ENCODE data around the gene ANP32B.

The ANP32B gene

DNA sequence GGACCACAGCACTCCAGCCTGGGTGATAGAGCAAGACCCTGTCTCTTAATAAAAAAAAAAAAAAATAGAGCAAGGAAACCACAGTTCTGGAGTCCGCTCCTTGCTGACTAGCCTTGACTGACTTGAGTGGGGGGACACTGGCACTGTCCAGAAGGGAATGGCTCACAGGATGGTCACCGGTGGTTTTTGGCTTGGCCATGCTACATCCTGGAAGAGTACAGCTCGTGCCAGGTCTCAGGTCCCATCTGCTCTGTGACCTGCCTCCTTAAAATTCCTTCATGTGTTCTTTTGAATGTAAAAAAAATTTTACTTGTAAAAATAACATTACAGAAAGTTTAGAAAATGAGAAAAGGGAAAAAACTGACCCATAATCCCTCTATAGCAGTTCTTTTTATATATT is 79.0 kb downstream of the ANP32B start:
- DNase-seq (ENCODE audit: low read depth in 2 of 2) = no peak
- H3K4me3 ChIP-seq (replicated peaks in 1 of 2; ENCODE audit: low read depth in 2 of 2, low read length in 2 of 2) = no peak overlapping the region
- TF ChIP-seq, protein P1, sequence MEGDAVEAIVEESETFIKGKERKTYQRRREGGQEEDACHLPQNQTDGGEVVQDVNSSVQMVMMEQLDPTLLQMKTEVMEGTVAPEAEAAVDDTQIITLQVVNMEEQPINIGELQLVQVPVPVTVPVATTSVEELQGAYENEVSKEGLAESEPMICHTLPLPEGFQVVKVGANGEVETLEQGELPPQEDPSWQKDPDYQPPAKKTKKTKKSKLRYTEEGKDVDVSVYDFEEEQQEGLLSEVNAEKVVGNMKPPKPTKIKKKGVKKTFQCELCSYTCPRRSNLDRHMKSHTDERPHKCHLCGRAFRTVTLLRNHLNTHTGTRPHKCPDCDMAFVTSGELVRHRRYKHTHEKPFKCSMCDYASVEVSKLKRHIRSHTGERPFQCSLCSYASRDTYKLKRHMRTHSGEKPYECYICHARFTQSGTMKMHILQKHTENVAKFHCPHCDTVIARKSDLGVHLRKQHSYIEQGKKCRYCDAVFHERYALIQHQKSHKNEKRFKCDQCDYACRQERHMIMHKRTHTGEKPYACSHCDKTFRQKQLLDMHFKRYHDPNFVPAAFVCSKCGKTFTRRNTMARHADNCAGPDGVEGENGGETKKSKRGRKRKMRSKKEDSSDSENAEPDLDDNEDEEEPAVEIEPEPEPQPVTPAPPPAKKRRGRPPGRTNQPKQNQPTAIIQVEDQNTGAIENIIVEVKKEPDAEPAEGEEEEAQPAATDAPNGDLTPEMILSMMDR (IDR thresholded peaks at IDR 0.05; ENCODE audit: low read depth, low read length) = no peak

- TF ChIP-seq, protein P1 (IDR thresholded peaks at IDR 0.05; ENCODE audit: low read depth, low read length) = no peak
- no peak overlapping the region for H3K4me3 ChIP-seq (replicated peaks in 1 of 2; ENCODE audit: low read depth in 2 of 2, low read length in 2 of 2)
- DNase-seq (ENCODE audit: low read depth in 2 of 2) = peak; percentile 25 to 60
Measured at GRCh38 chr9:98064623-98065392, 81.7 kb downstream of the ANP32B start.
